Measurements from ENCODE around the gene TEX30. TPM values are rescaled to one million over a fixed set of nuclear protein-coding genes. Genes with fewer than 3 reads are reported as not detected.

Gene TEX30
- total RNA-seq, 3 donors from 2014 or later (not counting 1 experiment from before 2014, with no cell fraction given): 8.7 to 10.3 (median 9.3) TPM

DNA sequence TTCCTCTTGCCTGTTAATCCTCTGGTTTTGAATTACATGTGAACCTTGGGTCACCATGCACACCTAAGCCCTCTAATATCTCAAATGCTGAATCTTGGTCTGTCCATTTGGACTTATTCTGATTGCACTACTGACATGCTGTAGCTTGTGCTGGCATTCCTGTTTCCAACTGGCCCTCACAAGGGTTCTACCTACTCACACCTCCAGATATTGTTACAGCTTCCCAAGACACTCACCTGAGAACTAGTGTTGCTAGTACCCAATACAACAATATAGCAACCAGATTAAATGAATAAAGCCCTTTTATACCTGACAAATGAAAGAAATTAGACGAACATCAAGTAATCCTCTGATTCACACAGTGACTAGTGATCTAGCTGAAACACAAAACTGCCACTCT, 16.6 kb downstream of the TEX30 start:
- intact Hi-C loops (cut with micrococcal nuclease): no loop called here
- no peaks in the 10 kb centered on the region for H3K36me3 Mint-ChIP-seq
- Histone ChIP-seq H3K4me1 (ENCODE audit: control insufficient read depth, insufficient read depth, low read length) (no peaks in the 10 kb centered on the region), H3K27me3 (ENCODE audit: control insufficient read depth, insufficient read depth, low read length) (no peaks in the 10 kb centered on the region), H3K27ac (ENCODE audit: low read length) (no peak overlapping the region), H3K9me3 (ENCODE audit: control insufficient read depth, insufficient read depth, low read length) (no peaks in the 10 kb centered on the region), H3K36me3 (ENCODE audit: control insufficient read depth, insufficient read depth, low read length) (no peaks in the 10 kb centered on the region), H3K4me3 (ENCODE audit: low read length) (no peak overlapping the region)
- H3K9me3 Mint-ChIP-seq: no peaks in the 10 kb centered on the region
- H3K27ac Mint-ChIP-seq: no peak overlapping the region
- no peak for ATAC-seq
- no peaks in the 10 kb centered on the region for H3K27me3 Mint-ChIP-seq (ENCODE audit: low read depth in 2 of 2)
- no peaks in the 10 kb centered on the region for H3K4me1 Mint-ChIP-seq
- no peak for DNase-seq
- H3K4me3 Mint-ChIP-seq: no peak overlapping the region
- TF ChIP-seq, protein P1, sequence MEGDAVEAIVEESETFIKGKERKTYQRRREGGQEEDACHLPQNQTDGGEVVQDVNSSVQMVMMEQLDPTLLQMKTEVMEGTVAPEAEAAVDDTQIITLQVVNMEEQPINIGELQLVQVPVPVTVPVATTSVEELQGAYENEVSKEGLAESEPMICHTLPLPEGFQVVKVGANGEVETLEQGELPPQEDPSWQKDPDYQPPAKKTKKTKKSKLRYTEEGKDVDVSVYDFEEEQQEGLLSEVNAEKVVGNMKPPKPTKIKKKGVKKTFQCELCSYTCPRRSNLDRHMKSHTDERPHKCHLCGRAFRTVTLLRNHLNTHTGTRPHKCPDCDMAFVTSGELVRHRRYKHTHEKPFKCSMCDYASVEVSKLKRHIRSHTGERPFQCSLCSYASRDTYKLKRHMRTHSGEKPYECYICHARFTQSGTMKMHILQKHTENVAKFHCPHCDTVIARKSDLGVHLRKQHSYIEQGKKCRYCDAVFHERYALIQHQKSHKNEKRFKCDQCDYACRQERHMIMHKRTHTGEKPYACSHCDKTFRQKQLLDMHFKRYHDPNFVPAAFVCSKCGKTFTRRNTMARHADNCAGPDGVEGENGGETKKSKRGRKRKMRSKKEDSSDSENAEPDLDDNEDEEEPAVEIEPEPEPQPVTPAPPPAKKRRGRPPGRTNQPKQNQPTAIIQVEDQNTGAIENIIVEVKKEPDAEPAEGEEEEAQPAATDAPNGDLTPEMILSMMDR (IDR thresholded peaks at IDR 0.05): no peak
- WGBS (ENCODE audit: insufficient coverage): 100% methylated on average over 1 of the region's 1 CpG

DNA sequence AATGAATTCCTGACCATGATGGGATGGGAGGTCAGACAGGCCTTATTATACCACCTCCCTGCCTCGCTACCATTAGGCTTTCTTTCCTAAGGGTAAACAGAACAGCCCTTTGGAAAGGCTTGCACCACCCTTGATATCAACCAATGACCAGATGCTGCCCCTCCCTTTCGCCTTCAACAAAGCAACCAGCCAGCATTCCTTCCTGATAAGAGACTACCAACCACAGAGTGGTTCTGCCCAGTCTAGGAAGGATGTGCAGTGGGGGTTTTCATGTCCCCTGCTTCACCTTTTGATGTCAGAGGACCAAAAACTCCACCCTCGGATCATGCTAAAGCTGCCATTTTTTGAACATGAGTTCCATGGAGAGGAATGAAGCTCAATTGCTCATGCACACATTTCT, 21.7 kb downstream of the TEX30 start:
- Mint-ChIP-seq H3K27me3 (ENCODE audit: low read depth in 2 of 2) (peaks cover 9 to 26% of the 10 kb centered on the region in 2 donors), H3K9me3 (no peaks in the 10 kb centered on the region), H3K36me3 (peaks cover 16% of the 10 kb centered on the region), H3K4me1 (no peaks in the 10 kb centered on the region), H3K4me3 (no peak overlapping the region), H3K27ac (no peak overlapping the region)
- Histone ChIP-seq H3K9me3 (ENCODE audit: control insufficient read depth, insufficient read depth, low read length) (no peaks in the 10 kb centered on the region), H3K4me3 (ENCODE audit: low read length) (no peak overlapping the region), H3K36me3 (ENCODE audit: control insufficient read depth, insufficient read depth, low read length) (no peaks in the 10 kb centered on the region), H3K4me1 (ENCODE audit: control insufficient read depth, insufficient read depth, low read length) (no peaks in the 10 kb centered on the region), H3K27ac (ENCODE audit: low read length) (no peak overlapping the region), H3K27me3 (ENCODE audit: control insufficient read depth, insufficient read depth, low read length) (no peaks in the 10 kb centered on the region)
- DNase-seq: no peak
- ATAC-seq: no peak
- intact Hi-C loops (cut with micrococcal nuclease): no loop called here
- WGBS (ENCODE audit: insufficient coverage): 89% methylated on average over 2 of the region's 3 CpGs
- TF ChIP-seq, protein P1 (IDR thresholded peaks at IDR 0.05): no peak

DNA sequence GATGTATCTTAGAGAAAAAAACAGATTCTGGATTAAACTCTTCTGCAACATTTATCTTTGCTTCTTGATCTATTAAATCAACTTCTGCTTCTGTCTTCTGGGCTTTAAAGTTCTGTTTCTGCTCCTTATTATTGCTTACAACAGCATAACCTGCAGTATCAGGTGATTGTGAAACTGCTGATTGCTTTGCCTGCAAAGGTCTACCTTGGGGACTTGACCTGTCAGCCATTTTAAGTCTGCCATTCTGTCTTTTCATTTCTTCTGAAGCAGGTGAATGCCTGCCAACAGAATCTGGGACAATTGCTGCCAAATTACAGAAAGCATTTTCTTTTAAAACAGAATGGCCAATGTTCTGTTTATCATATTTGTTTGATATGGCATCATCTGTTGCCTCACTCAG, 31.1 kb downstream of the TEX30 start:
- H3K4me3 ChIP-seq (ENCODE audit: low read length): no peak overlapping the region
- peaks cover 39 to 67% of the 10 kb centered on the region in 2 donors for H3K27me3 Mint-ChIP-seq (ENCODE audit: low read depth in 2 of 2)
- TF ChIP-seq, protein P1 (IDR thresholded peaks at IDR 0.05): no peak

DNA sequence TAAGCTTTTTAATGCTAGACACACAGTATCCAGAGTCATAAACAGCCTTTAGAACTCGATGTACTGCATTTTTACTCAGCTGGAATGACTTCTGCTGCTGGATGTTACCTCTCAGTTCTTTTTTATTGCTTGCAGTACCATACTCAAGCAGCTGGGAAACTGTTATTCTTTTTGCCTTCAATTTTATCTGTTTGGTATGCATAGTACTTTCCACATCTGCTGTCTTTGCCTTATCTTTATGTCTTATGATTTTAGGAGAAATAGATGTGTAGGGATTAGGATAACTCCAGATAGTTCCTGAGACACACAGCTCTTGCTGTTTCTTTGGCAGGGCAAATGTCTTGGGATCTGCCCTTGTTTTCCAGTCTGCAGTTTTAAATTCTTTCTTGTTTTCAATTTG, 31.5 kb downstream of the TEX30 start:
- TF ChIP-seq, protein P1 (IDR thresholded peaks at IDR 0.05): no peak
- H3K27me3 ChIP-seq (ENCODE audit: control insufficient read depth, insufficient read depth, low read length): peaks cover 10% of the 10 kb centered on the region
- H3K36me3 ChIP-seq (ENCODE audit: control insufficient read depth, insufficient read depth, low read length): no peaks in the 10 kb centered on the region
- WGBS (ENCODE audit: insufficient coverage): 85% methylated on average over 1 of the region's 1 CpG
- Mint-ChIP-seq H3K4me1 (no peaks in the 10 kb centered on the region), H3K27ac (no peak overlapping the region), H3K36me3 (no peaks in the 10 kb centered on the region), H3K9me3 (no peaks in the 10 kb centered on the region), H3K4me3 (no peak overlapping the region), H3K27me3 (ENCODE audit: low read depth in 2 of 2) (peaks cover 38 to 63% of the 10 kb centered on the region in 2 donors)
- no peaks in the 10 kb centered on the region for H3K4me1 ChIP-seq (ENCODE audit: control insufficient read depth, insufficient read depth, low read length)
- H3K9me3 ChIP-seq (ENCODE audit: control insufficient read depth, insufficient read depth, low read length): no peaks in the 10 kb centered on the region
- ATAC-seq: no peak
- intact Hi-C loops (cut with micrococcal nuclease): no loop called here
- no peak overlapping the region for H3K27ac ChIP-seq (ENCODE audit: low read length)
- DNase-seq: no peak
- H3K4me3 ChIP-seq (ENCODE audit: low read length): no peak overlapping the region

More for the DNA sequence above, 31.1 kb downstream of the TEX30 start:
- ATAC-seq (no peak), DNase-seq (no peak)
- Mint-ChIP-seq H3K4me1 (no peaks in the 10 kb centered on the region), H3K9me3 (no peaks in the 10 kb centered on the region), H3K27ac (no peak overlapping the region), H3K4me3 (no peak overlapping the region), H3K36me3 (no peaks in the 10 kb centered on the region)
- Histone ChIP-seq H3K36me3 (ENCODE audit: control insufficient read depth, insufficient read depth, low read length) (no peaks in the 10 kb centered on the region), H3K27ac (ENCODE audit: low read length) (no peak overlapping the region), H3K9me3 (ENCODE audit: control insufficient read depth, insufficient read depth, low read length) (no peaks in the 10 kb centered on the region), H3K4me1 (ENCODE audit: control insufficient read depth, insufficient read depth, low read length) (no peaks in the 10 kb centered on the region), H3K27me3 (ENCODE audit: control insufficient read depth, insufficient read depth, low read length) (peaks cover 10% of the 10 kb centered on the region)
- intact Hi-C loops (cut with micrococcal nuclease): no loop called here

Measured in natural killer cell (primary cell).